Activated naive CD8-positive, alpha-beta T cell treated with anti-CD3 and anti-CD28 coated beads, Interleukin-2, amount 10 ng/mL, durations not matched to agents 7 days and 5 days (primary cell): ENCODE measurements around the gene MEGF11. TPM values are rescaled to one million over a fixed set of nuclear protein-coding genes. Genes with fewer than 3 reads are reported as not detected.

Experiments
- ATAC-seq: fragments of 150-1000 bp; cut with Tn5 transposase; one replicate; pipeline ENCODE4 v1.10.0; 2021; ENCODE audit warnings: low read depth, moderate library complexity
- POLR2A ChIA-PET: fragments of 350-600 bp; sonication (Branson Sonifier 250); formaldehyde crosslinking; loops from one replicate; lab custom pipeline; 2021; ENCODE audit warnings: antibody characterized with exemption; lab: Charles Lee
- DNase-seq: peaks from one replicate; pipeline ENCODE4 v3.0.0; 2021
- H3K27ac Mint-ChIP-seq: one replicate; pipeline ENCODE4 v1.8.0; 2022; ENCODE audit warnings: mild to moderate bottlenecking, mixed read lengths
- H3K27me3 Mint-ChIP-seq: one replicate; pipeline ENCODE4 v1.8.0; 2022; ENCODE audit warnings: mild to moderate bottlenecking, moderate library complexity, mixed read lengths
- H3K36me3 Mint-ChIP-seq: one replicate; pipeline ENCODE4 v1.8.0; 2021; ENCODE audit warnings: mild to moderate bottlenecking, mixed read lengths
- H3K4me1 Mint-ChIP-seq: one replicate; pipeline ENCODE4 v1.8.0; 2021; ENCODE audit warnings: mixed read lengths
- H3K4me3 Mint-ChIP-seq: one replicate; pipeline ENCODE4 v1.8.0; 2022; ENCODE audit warnings: mild to moderate bottlenecking, moderate library complexity, mixed read lengths
- H3K9me3 Mint-ChIP-seq: one replicate; pipeline ENCODE4 v1.8.0; 2021; ENCODE audit warnings: mixed read lengths
- total RNA-seq, 2 experiments: library from RNA; stranded (reverse); gene quantifications; one replicate each; pipeline ENCODE4 v1.2.3, GENCODE V29; 2021

The MEGF11 gene
- total RNA-seq, 2 experiments from 2014 or later = not detected

- no peaks in the 10 kb centered on the region for H3K9me3 Mint-ChIP-seq
- H3K4me1 Mint-ChIP-seq = peaks cover 9% of the 10 kb centered on the region
Observed at GRCh38 chr15:65917936-65918335, 335.6 kb downstream of the MEGF11 start.

GRCh38 chr15:65917407-65917756 is 336.2 kb downstream of the MEGF11 start:
- no peaks in the 10 kb centered on the region for H3K9me3 Mint-ChIP-seq
- H3K27me3 Mint-ChIP-seq = no peaks in the 10 kb centered on the region
- H3K4me3 Mint-ChIP-seq = no peak overlapping the region
- POLR2A ChIA-PET = no interaction called here
- no peak for ATAC-seq
- no peaks in the 10 kb centered on the region for H3K36me3 Mint-ChIP-seq
- H3K27ac Mint-ChIP-seq = no peak overlapping the region
- peaks cover 9% of the 10 kb centered on the region for H3K4me1 Mint-ChIP-seq
- no peak for DNase-seq

More at GRCh38 chr15:65917936-65918335, 335.6 kb downstream of the MEGF11 start:
- H3K27me3 Mint-ChIP-seq = no peaks in the 10 kb centered on the region
- ATAC-seq (no peak), DNase-seq (no peak)
- no peaks in the 10 kb centered on the region for H3K36me3 Mint-ChIP-seq
- H3K4me3 Mint-ChIP-seq = no peak overlapping the region
- POLR2A ChIA-PET = no interaction called here
- H3K27ac Mint-ChIP-seq = peak overlapping the region; percentile 42

- DNase-seq = no peak
- no peaks in the 10 kb centered on the region for H3K27me3 Mint-ChIP-seq
- peaks cover 9% of the 10 kb centered on the region for H3K4me1 Mint-ChIP-seq
- POLR2A ChIA-PET = no interaction called here
- ATAC-seq = peak; percentile 34
- no peaks in the 10 kb centered on the region for H3K9me3 Mint-ChIP-seq
- no peak overlapping the region for H3K4me3 Mint-ChIP-seq
- no peak overlapping the region for H3K27ac Mint-ChIP-seq
- H3K36me3 Mint-ChIP-seq = no peaks in the 10 kb centered on the region
Observed at GRCh38 chr15:65916664-65917406, 336.7 kb downstream of the MEGF11 start.

- Mint-ChIP-seq H3K4me3 (no peak overlapping the region), H3K4me1 (peaks cover 9% of the 10 kb centered on the region), H3K27ac (no peak overlapping the region), H3K9me3 (no peaks in the 10 kb centered on the region), H3K27me3 (no peaks in the 10 kb centered on the region), H3K36me3 (no peaks in the 10 kb centered on the region)
- POLR2A ChIA-PET = no interaction called here
- DNase-seq (no peak), ATAC-seq (no peak)
Observed at GRCh38 chr15:65916041-65916663, 337.4 kb downstream of the MEGF11 start.

- ATAC-seq = no peak
- Mint-ChIP-seq H3K4me3 (no peak overlapping the region), H3K36me3 (no peaks in the 10 kb centered on the region), H3K4me1 (peaks cover 9% of the 10 kb centered on the region), H3K9me3 (no peaks in the 10 kb centered on the region), H3K27me3 (no peaks in the 10 kb centered on the region), H3K27ac (no peak overlapping the region)
- DNase-seq = no peak
- POLR2A ChIA-PET = no interaction called here
Observed at GRCh38 chr15:65914981-65915925, 338.3 kb downstream of the MEGF11 start.

- DNase-seq = no peak
- ATAC-seq = no peak
- Mint-ChIP-seq H3K9me3 (no peaks in the 10 kb centered on the region), H3K27ac (no peak overlapping the region), H3K27me3 (no peaks in the 10 kb centered on the region), H3K36me3 (no peaks in the 10 kb centered on the region), H3K4me3 (no peak overlapping the region), H3K4me1 (peaks cover 9% of the 10 kb centered on the region)
- POLR2A ChIA-PET = no interaction called here
Observed at GRCh38 chr15:65914386-65914785, 339.2 kb downstream of the MEGF11 start.

GRCh38 chr15:65913631-65914199 is 339.8 kb downstream of the MEGF11 start:
- no peaks in the 10 kb centered on the region for H3K9me3 Mint-ChIP-seq
- H3K27me3 Mint-ChIP-seq = no peaks in the 10 kb centered on the region
- no peak overlapping the region for H3K27ac Mint-ChIP-seq
- ATAC-seq = no peak
- peaks cover 9% of the 10 kb centered on the region for H3K4me1 Mint-ChIP-seq
- DNase-seq = no peak
- no peak overlapping the region for H3K4me3 Mint-ChIP-seq
- H3K36me3 Mint-ChIP-seq = no peaks in the 10 kb centered on the region
- POLR2A ChIA-PET = no interaction called here

GRCh38 chr15:65912235-65912634 is 341.3 kb downstream of the MEGF11 start:
- ATAC-seq = no peak
- Mint-ChIP-seq H3K27me3 (no peaks in the 10 kb centered on the region), H3K27ac (no peak overlapping the region), H3K4me1 (peaks cover 6% of the 10 kb centered on the region), H3K4me3 (no peak overlapping the region), H3K36me3 (no peaks in the 10 kb centered on the region), H3K9me3 (no peaks in the 10 kb centered on the region)
- no peak for DNase-seq
- POLR2A ChIA-PET = no interaction called here

- H3K27ac Mint-ChIP-seq = no peak overlapping the region
- peaks cover 4% of the 10 kb centered on the region for H3K36me3 Mint-ChIP-seq
- H3K4me3 Mint-ChIP-seq = no peak overlapping the region
- H3K4me1 Mint-ChIP-seq = no peaks in the 10 kb centered on the region
- no peak for DNase-seq
- POLR2A ChIA-PET = interaction anchor here (1.2 kb wide), 1 partner anchor 27 kb away, joined by 3 read pairs; no protein-coding TSS in a partner anchor
- H3K9me3 Mint-ChIP-seq = no peaks in the 10 kb centered on the region
- no peak for ATAC-seq
- H3K27me3 Mint-ChIP-seq = no peaks in the 10 kb centered on the region
Observed at GRCh38 chr15:65910341-65910740, 343.2 kb downstream of the MEGF11 start.

GRCh38 chr15:65909831-65910230 is 343.7 kb downstream of the MEGF11 start:
- DNase-seq (no peak), ATAC-seq (no peak)
- H3K9me3 Mint-ChIP-seq = no peaks in the 10 kb centered on the region
- H3K4me3 Mint-ChIP-seq = no peak overlapping the region
- POLR2A ChIA-PET = no interaction called here
- H3K27ac Mint-ChIP-seq = no peak overlapping the region
- peaks cover 4% of the 10 kb centered on the region for H3K36me3 Mint-ChIP-seq
- no peaks in the 10 kb centered on the region for H3K4me1 Mint-ChIP-seq
- no peaks in the 10 kb centered on the region for H3K27me3 Mint-ChIP-seq

- Mint-ChIP-seq H3K4me1 (no peaks in the 10 kb centered on the region), H3K4me3 (no peak overlapping the region), H3K36me3 (peaks cover 7% of the 10 kb centered on the region), H3K27me3 (no peaks in the 10 kb centered on the region), H3K9me3 (no peaks in the 10 kb centered on the region), H3K27ac (peak overlapping the region; percentile 34)
- ATAC-seq (no peak), DNase-seq (no peak)
- POLR2A ChIA-PET = no interaction called here
Observed at GRCh38 chr15:65908876-65909275, 344.7 kb downstream of the MEGF11 start.

- POLR2A ChIA-PET = no interaction called here
- ATAC-seq (no peak), DNase-seq (no peak)
- no peaks in the 10 kb centered on the region for H3K9me3 Mint-ChIP-seq
- peaks cover 11% of the 10 kb centered on the region for H3K36me3 Mint-ChIP-seq
- peaks cover 2% of the 10 kb centered on the region for H3K4me1 Mint-ChIP-seq
- no peak overlapping the region for H3K4me3 Mint-ChIP-seq
- H3K27ac Mint-ChIP-seq = no peak overlapping the region
- H3K27me3 Mint-ChIP-seq = no peaks in the 10 kb centered on the region
Observed at GRCh38 chr15:65907661-65908060, 345.9 kb downstream of the MEGF11 start.

- ATAC-seq (no peak), DNase-seq (no peak)
- H3K36me3 Mint-ChIP-seq = peaks cover 11% of the 10 kb centered on the region
- H3K27me3 Mint-ChIP-seq = no peaks in the 10 kb centered on the region
- H3K9me3 Mint-ChIP-seq = no peaks in the 10 kb centered on the region
- no peak overlapping the region for H3K27ac Mint-ChIP-seq
- H3K4me1 Mint-ChIP-seq = peaks cover 7% of the 10 kb centered on the region
- POLR2A ChIA-PET = no interaction called here
- H3K4me3 Mint-ChIP-seq = no peak overlapping the region
Observed at GRCh38 chr15:65906396-65906795, 347.2 kb downstream of the MEGF11 start.
